ENCODE data around the gene HDAC4.

- no peak for TF ChIP-seq CTCF (IDR thresholded peaks at IDR 0.05; ENCODE audit: low read length)
- no peak for TF ChIP-seq EZH2 (IDR thresholded peaks at IDR 0.05; ENCODE audit: borderline replicate concordance, low read length)
These were observed 381.6 kb downstream of the HDAC4 start for GRCh38 chr2:239019183-239019581.
